GM21825 (cell line): ENCODE results near the gene EVX2.

Experiments
- ATAC-seq: cut with Tn5 transposase; IDR thresholded peaks from one replicate; pipeline ENCODE4 v1.9.1; 2021; ENCODE audit warnings: mild to moderate bottlenecking, moderate library complexity; ENCODE audit not compliant: unreplicated experiment

EVX2 gene

GRCh38 chr2:176067589-176068418, 16.0 kb downstream of the EVX2 start:
- ATAC-seq, result no peak

- ATAC-seq, result no peak
Measured at GRCh38 chr2:176066645-176067588, 16.8 kb downstream of the EVX2 start.

- ATAC-seq, result no peak
Measured at GRCh38 chr2:176063958-176064357, 19.8 kb downstream of the EVX2 start.

GRCh38 chr2:176056406-176056805, 27.4 kb downstream of the EVX2 start:
- ATAC-seq, result no peak

GRCh38 chr2:176039375-176039774, 44.4 kb downstream of the EVX2 start:
- no peak for ATAC-seq

DNA sequence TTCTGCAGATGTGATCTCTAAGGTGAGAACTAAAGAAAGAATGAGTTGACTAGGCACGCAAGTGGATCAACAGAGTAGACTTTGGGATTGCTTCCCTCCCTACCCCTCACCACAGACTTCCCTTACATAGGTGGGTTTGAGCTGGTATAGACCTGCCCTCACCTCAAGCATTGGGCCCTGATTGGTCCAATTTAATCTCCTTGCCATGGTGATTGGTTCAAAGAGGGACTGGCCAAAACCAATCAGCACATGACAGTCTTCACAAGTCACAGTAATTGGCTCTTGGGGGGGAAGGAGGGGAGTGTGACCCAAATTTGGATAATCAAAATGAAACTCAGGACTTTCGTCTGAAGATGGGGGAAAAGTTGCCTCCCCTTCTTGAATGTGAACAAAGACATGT, 45.1 kb downstream of the EVX2 start:
- no peak for ATAC-seq

- ATAC-seq, result no peak
Measured at GRCh38 chr2:176035013-176035691, 48.6 kb downstream of the EVX2 start.

- no peak for ATAC-seq
Measured at GRCh38 chr2:176027806-176028205, 56.0 kb downstream of the EVX2 start.
